Upper lobe of right lung (tissue), 1 donor: Measurements from ENCODE around the gene MMP17. TPM values are rescaled to one million over a fixed set of nuclear protein-coding genes. Genes with fewer than 3 reads are reported as not detected.

Experiments used
- ATAC-seq: fragments of 200-7000 bp; cut with Tn5 transposase; one replicate; pipeline ENCODE4 v1.9.1; 2020; ENCODE audit warnings: mild to moderate bottlenecking, moderate library complexity
- DNase-seq: peaks from one replicate; pipeline ENCODE4 v3.0.0-alpha.2; 2020
- H3K27ac ChIP-seq: fragments of 200-600 bp; one replicate; pipeline ENCODE4 v1.8.0; 2022
- H3K27me3 ChIP-seq: fragments of 200-600 bp; one replicate; pipeline ENCODE4 v1.8.0; 2022; ENCODE audit warnings: mild to moderate bottlenecking
- H3K36me3 ChIP-seq: fragments of 200-600 bp; one replicate; pipeline ENCODE4 v1.8.0; 2022
- H3K4me1 ChIP-seq: fragments of 200-600 bp; one replicate; pipeline ENCODE4 v1.8.0; 2022
- H3K4me3 ChIP-seq: fragments of 200-600 bp; one replicate; pipeline ENCODE4 v1.8.0; 2022; ENCODE audit warnings: mild to moderate bottlenecking
- H3K9me3 ChIP-seq: fragments of 200-600 bp; one replicate; pipeline ENCODE4 v1.8.0; 2022
- intact Hi-C: fragments of 100-400 bp; cut with DNase I; formaldehyde crosslinking; loops from one replicate; pipeline ENCODE4 v1.11.0; 2022
- total RNA-seq: library from RNA; stranded (reverse); fragmentation: NEBNext Ultra II Directional; extraction: Animal tissue kit (Norgen Biotek cat#: 25700); gene quantifications from one replicate; pipeline ENCODE4 v1.2.1, GENCODE V29; 2021
- TF ChIP-seq, protein P1 (sequence below): fragments of 200-600 bp; IDR thresholded peaks from one replicate; pipeline ENCODE4 v1.8.0; 2022; ENCODE audit warnings: antibody characterized with exemption
- donor health status: DM: no; HTN: yes; CAD: no; lungs with severe emphysema.

MMP17 gene
- total RNA-seq, 1 donor from 2014 or later: 4.1 TPM

DNA sequence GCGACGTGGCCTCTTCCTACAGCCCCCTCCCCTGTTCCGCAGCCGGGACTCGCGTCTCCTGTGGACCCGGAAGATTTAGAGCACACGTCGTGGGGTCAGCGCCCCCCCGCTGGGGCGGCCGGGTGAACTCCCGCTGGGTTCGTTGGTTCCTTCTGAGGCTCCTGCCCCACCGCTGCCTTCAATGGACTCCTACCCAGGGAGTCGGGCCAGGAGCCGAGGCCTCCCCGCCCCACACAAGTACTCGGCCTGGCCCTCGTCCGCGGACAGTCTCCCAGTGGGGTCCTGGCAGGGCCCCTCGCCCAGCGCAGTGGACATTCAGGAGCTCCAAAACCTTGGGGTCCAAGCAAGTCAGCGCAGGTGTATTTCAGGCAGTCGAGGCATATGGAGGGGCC lies 1.2 kb downstream of the MMP17 start:
- peaks cover 23% of the 10 kb centered on the region for H3K4me1 ChIP-seq
- TF ChIP-seq, protein P1, sequence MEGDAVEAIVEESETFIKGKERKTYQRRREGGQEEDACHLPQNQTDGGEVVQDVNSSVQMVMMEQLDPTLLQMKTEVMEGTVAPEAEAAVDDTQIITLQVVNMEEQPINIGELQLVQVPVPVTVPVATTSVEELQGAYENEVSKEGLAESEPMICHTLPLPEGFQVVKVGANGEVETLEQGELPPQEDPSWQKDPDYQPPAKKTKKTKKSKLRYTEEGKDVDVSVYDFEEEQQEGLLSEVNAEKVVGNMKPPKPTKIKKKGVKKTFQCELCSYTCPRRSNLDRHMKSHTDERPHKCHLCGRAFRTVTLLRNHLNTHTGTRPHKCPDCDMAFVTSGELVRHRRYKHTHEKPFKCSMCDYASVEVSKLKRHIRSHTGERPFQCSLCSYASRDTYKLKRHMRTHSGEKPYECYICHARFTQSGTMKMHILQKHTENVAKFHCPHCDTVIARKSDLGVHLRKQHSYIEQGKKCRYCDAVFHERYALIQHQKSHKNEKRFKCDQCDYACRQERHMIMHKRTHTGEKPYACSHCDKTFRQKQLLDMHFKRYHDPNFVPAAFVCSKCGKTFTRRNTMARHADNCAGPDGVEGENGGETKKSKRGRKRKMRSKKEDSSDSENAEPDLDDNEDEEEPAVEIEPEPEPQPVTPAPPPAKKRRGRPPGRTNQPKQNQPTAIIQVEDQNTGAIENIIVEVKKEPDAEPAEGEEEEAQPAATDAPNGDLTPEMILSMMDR: no peak
- H3K27ac ChIP-seq: no peak overlapping the region
- H3K4me3 ChIP-seq: peak overlapping the region; percentile 49
- peaks cover 32% of the 10 kb centered on the region for H3K27me3 ChIP-seq
- ATAC-seq (peak; percentile 2), DNase-seq (peak; percentile 65)
- no peaks in the 10 kb centered on the region for H3K36me3 ChIP-seq
- intact Hi-C loops: no loop called here
- H3K9me3 ChIP-seq: no peaks in the 10 kb centered on the region

GRCh38 chr12:131829791-131830334 lies 1.7 kb downstream of the MMP17 start:
- ATAC-seq: no peak
- TF ChIP-seq, protein P1: no peak
- intact Hi-C loops: no loop called here
- Histone ChIP-seq H3K27ac (no peak overlapping the region), H3K4me1 (peaks cover 23% of the 10 kb centered on the region), H3K36me3 (no peaks in the 10 kb centered on the region), H3K27me3 (peaks cover 32% of the 10 kb centered on the region), H3K4me3 (peak overlapping the region; percentile 49), H3K9me3 (no peaks in the 10 kb centered on the region)
- no peak for DNase-seq

GRCh38 chr12:131830335-131830913 lies 2.2 kb downstream of the MMP17 start:
- Histone ChIP-seq H3K4me1 (peaks cover 23% of the 10 kb centered on the region), H3K36me3 (no peaks in the 10 kb centered on the region), H3K27ac (peak overlapping the region; percentile 24), H3K27me3 (peaks cover 36% of the 10 kb centered on the region), H3K4me3 (peak overlapping the region; percentile 49), H3K9me3 (no peaks in the 10 kb centered on the region)
- intact Hi-C loops: no loop called here
- peak; percentile 90 for ATAC-seq
- TF ChIP-seq, protein P1: peak; percentile 59
- peak; percentile 87 for DNase-seq

DNA sequence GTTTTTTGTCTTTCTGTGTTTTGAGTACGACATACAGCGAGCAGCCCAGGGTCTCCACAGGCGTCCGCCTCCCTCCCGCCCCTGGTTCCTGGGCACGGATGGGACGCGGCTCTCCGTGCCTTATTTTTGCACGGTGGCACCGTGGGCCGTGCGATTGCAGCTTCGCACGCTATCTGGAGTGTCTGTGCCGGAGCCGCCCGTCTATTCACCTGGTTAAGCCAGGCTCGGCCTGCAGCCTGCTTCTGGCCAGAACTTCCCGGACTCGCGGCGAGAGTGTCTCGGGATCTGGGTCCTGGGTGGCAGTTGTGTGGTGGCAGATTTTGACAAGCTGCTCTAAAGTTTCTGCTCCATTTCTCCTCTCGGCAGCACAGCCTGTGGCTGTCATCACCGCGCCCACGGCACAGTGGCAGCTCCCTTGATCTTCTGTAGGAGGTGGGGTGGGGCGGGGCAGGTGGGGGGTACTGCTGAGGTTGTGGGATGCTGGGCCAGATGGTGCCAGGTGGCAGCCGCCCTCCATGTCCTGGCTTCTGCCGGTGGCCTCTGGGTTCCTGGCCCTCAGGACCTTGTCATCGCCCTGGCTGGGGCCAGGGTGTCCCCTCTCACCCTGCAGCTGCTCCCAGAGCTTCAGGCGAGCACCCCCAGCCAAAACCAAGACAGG lies 2.9 kb downstream of the MMP17 start:
- intact Hi-C loops: no loop called here
- Histone ChIP-seq H3K4me3 (peak overlapping the region; percentile 49), H3K27ac (peak overlapping the region; percentile 60), H3K9me3 (no peaks in the 10 kb centered on the region), H3K4me1 (peaks cover 23% of the 10 kb centered on the region), H3K27me3 (peaks cover 41% of the 10 kb centered on the region), H3K36me3 (no peaks in the 10 kb centered on the region)
- DNase-seq: no peak
- no peak for ATAC-seq
- TF ChIP-seq, protein P1: no peak

GRCh38 chr12:131831635-131832041 lies 3.4 kb downstream of the MMP17 start:
- Histone ChIP-seq H3K27ac (peak overlapping the region; percentile 60), H3K27me3 (peaks cover 43% of the 10 kb centered on the region), H3K36me3 (no peaks in the 10 kb centered on the region), H3K9me3 (no peaks in the 10 kb centered on the region), H3K4me1 (peaks cover 23% of the 10 kb centered on the region), H3K4me3 (peak overlapping the region; percentile 49)
- no peak for DNase-seq
- TF ChIP-seq, protein P1: no peak
- intact Hi-C loops: no loop called here
- ATAC-seq: no peak
